GM23338 (cell line): Measurements from ENCODE around the gene BOD1. TPM values are rescaled to one million over a fixed set of nuclear protein-coding genes. Genes with fewer than 3 reads are reported as not detected.

Experiments
- ATAC-seq: fragments of 200-7000 bp; cut with Tn5 transposase; 3 replicates; pipeline ENCODE4 v1.9.1; 2020
- DNase-seq: peaks from one replicate; pipeline ENCODE4 v3.0.0-alpha.2; 2015; ENCODE audit warnings: low spot score
- H2AFZ ChIP-seq: fragments of 200-600 bp; sonication (generic); 2 replicates; pipeline ENCODE4 v1.8.0; 2016; ENCODE audit warnings: antibody characterized with exemption, mild to moderate bottlenecking, moderate library complexity
- H3F3A ChIP-seq: fragments of 200-600 bp; sonication (generic); replicated peaks from 2 replicates; pipeline ENCODE4 v1.8.0; 2017; ENCODE audit warnings: antibody characterized with exemption, mixed run types, low read depth
- H3K27ac ChIP-seq: fragments of 200-600 bp; sonication (generic); 2 replicates; pipeline ENCODE4 v1.6.1; 2016; ENCODE audit warnings: low read depth
- H3K27me3 ChIP-seq: fragments of 200-600 bp; sonication (generic); 2 replicates; pipeline ENCODE4 v1.8.0; 2016; ENCODE audit warnings: mild to moderate bottlenecking, mixed run types, moderate library complexity; ENCODE audit not compliant: insufficient read depth
- H3K36me3 ChIP-seq: fragments of 200-600 bp; sonication (generic); 2 replicates; pipeline ENCODE4 v1.8.0; 2016; ENCODE audit warnings: mild to moderate bottlenecking; ENCODE audit not compliant: insufficient read depth
- H3K4me1 ChIP-seq: fragments of 200-600 bp; sonication (generic); 2 replicates; pipeline ENCODE4 v1.8.0; 2016; ENCODE audit warnings: mild to moderate bottlenecking, moderate library complexity; ENCODE audit not compliant: insufficient read depth
- H3K4me2 ChIP-seq: fragments of 200-600 bp; sonication (generic); 2 replicates; pipeline ENCODE4 v1.7.1; 2017; ENCODE audit warnings: mixed run types
- H3K4me3 ChIP-seq: fragments of 200-600 bp; sonication (generic); 2 replicates; pipeline ENCODE4 v1.6.1; 2016; ENCODE audit warnings: mixed run types
- H3K79me2 ChIP-seq: fragments of 200-600 bp; sonication (generic); replicated peaks from 2 replicates; pipeline ENCODE4 v1.8.0; 2017; ENCODE audit warnings: mild to moderate bottlenecking; ENCODE audit not compliant: insufficient read depth
- H3K9me2 ChIP-seq: fragments of 200-600 bp; sonication (generic); 2 replicates; pipeline ENCODE4 v1.8.0; 2017; ENCODE audit not compliant: insufficient read depth
- H4K20me1 ChIP-seq: fragments of 200-600 bp; sonication (generic); replicated peaks from 2 replicates; pipeline ENCODE4 v1.8.0; 2017; ENCODE audit warnings: mild to moderate bottlenecking; ENCODE audit not compliant: insufficient read depth
- H3K27ac Mint-ChIP-seq: 2 replicates; pipeline ENCODE4 v1.8.0; 2020; ENCODE audit warnings: inconsistent platforms, mild to moderate bottlenecking, moderate library complexity, mixed read lengths
- H3K27me3 Mint-ChIP-seq: 3 replicates; pipeline ENCODE4 v1.8.0; 2022; ENCODE audit warnings: low read depth, mild to moderate bottlenecking, moderate library complexity, mixed read lengths, inconsistent platforms; ENCODE audit not compliant: insufficient read depth, poor library complexity
- H3K36me3 Mint-ChIP-seq: 3 replicates; pipeline ENCODE4 v1.8.0; 2021; ENCODE audit warnings: low read depth, mild to moderate bottlenecking, inconsistent platforms, moderate library complexity, mixed read lengths
- H3K4me1 Mint-ChIP-seq: 3 replicates; pipeline ENCODE4 v1.8.0; 2020; ENCODE audit warnings: mild to moderate bottlenecking, inconsistent platforms, mixed read lengths
- H3K4me3 Mint-ChIP-seq: 3 replicates; pipeline ENCODE4 v1.8.0; 2021; ENCODE audit warnings: moderate library complexity, mild to moderate bottlenecking, inconsistent platforms, mixed read lengths
- H3K9me3 Mint-ChIP-seq: 3 replicates; pipeline ENCODE4 v1.8.0; 2020; ENCODE audit warnings: moderate library complexity, mild to moderate bottlenecking, inconsistent platforms, mixed read lengths
- CREB1 ChIP-seq: fragments of 250-450 bp; sonication (Bioruptor Pico); IDR thresholded peaks from 2 replicates; pipeline ENCODE4 v1.5.0; 2020; ENCODE audit warnings: low read depth, mild to moderate bottlenecking, moderate library complexity
- EZH2 ChIP-seq: fragments of 200-600 bp; sonication (generic); IDR thresholded peaks from one replicate; pipeline ENCODE4 v1.8.0; 2017; ENCODE audit warnings: antibody characterized with exemption, mild to moderate bottlenecking, low read depth; ENCODE audit not compliant: unreplicated experiment
- EZH2phosphoT487 ChIP-seq: fragments of 200-600 bp; sonication (generic); IDR thresholded peaks from one replicate; pipeline ENCODE4 v1.8.1; 2018; ENCODE audit warnings: antibody characterized with exemption; ENCODE audit not compliant: unreplicated experiment
- polyA plus RNA-seq: library from polyadenylated mRNA; unstranded; fragments of >200 nt; fragmentation: Nextera tagmentation; extraction: Ambion mirVana; gene quantifications from 2 replicates; pipeline ENCODE4 v1.2.1, GENCODE V29; 2016
- total RNA-seq: library from RNA; depleted of rRNA; stranded (reverse); fragments of >200 nt; shearing (Covaris generic); gene quantifications from 2 replicates; pipeline ENCODE4 v1.2.3, GENCODE V29; 2014
- TF ChIP-seq, protein P1 (sequence below): IDR thresholded peaks from 2 replicates; pipeline ENCODE4 v1.6.1; 2016; ENCODE audit warnings: antibody characterized with exemption
- TF ChIP-seq, protein P2 (sequence below): fragments of 250-450 bp; sonication (Bioruptor Pico); IDR thresholded peaks from 2 replicates; pipeline ENCODE4 v1.5.0; 2020; ENCODE audit warnings: mild to moderate bottlenecking, moderate library complexity

The BOD1 gene
- total and polyA plus RNA-seq, 2 experiments from 2014 or later = 94.7 to 141 TPM

DNA sequence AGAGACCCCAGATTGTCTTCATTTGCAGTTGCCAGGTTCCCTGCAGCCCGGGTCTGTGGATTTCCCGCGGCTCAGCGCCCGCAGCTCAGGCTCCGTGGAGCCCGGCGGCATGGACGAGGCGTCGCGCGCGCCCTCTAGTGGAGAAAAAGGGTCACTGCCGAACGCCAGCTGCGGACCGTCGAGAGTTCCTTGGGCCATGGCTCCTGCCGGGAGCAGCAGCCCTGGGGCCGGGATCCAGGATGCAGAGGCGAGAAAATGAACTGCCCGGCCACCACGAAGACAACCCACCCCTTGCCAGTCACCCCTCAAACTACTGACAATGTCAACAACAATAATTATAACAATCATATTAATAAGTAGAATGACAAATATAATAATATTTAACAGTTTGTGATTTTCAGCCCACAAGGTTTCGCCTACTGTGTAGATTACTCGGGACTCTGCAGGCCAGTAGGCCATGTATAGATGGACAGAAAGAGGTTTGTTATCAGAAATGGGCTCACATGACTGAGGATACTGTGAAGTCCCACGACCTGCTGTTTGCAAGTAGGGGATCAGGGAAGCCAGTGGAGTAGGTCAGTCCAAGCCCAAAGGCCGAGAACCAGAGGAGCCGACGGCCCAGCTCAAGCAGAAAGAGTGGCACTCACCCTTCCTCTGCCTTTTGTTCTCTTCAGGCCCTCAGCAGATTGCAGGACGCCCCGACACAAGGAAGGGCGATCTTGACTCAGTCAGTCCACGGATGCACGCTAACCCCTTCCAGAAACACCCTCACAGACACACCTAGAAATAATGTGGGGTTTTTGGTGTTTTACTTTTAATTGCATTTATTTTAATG lies 43.1 kb downstream of the BOD1 start (continued):
- TF ChIP-seq, protein P1, sequence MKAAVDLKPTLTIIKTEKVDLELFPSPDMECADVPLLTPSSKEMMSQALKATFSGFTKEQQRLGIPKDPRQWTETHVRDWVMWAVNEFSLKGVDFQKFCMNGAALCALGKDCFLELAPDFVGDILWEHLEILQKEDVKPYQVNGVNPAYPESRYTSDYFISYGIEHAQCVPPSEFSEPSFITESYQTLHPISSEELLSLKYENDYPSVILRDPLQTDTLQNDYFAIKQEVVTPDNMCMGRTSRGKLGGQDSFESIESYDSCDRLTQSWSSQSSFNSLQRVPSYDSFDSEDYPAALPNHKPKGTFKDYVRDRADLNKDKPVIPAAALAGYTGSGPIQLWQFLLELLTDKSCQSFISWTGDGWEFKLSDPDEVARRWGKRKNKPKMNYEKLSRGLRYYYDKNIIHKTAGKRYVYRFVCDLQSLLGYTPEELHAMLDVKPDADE = no peak

DNA sequence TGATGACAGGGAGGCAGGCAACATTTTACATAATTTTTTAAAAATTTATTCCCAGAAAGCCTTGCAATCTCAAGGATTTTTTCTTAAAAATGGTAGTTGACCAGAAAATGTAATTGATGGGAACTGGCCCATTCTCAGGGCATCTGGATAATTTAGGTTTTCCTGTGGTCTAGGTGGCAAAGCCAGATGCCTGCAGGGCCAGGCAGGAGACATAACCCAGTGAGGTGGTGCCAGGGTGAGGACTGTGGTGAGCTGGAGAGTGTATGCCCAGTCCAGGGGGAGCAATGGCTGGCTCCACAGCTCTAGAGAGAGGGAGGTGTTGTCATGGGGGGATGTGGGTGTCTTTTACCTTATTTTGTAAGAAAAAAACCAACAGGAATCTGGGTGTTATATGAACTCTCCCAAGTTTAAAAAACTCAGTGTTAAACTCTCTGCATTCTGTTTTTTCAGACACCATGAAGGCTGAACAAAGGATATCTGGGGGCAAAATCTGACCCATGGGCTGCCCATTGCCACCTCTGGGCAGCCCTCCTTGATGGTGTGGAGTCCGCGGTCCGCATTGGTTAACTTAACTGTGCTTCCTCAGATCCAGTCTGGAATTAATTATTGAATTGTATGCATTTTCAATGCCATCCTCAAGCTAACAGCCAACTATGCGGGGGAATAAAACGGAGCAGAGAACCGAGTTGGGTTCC lies 43.9 kb downstream of the BOD1 start:
- Histone ChIP-seq H3K4me1 (peaks cover 12% of the 10 kb centered on the region; the same call in 1 of the 2 replicates), H3K27ac (no peak overlapping the region), H3K36me3 (no peaks in the 10 kb centered on the region), H3K79me2 (no peaks in the 10 kb centered on the region), H3K9me2 (no peaks in the 10 kb centered on the region), H2AFZ (peak overlapping the region; percentile 93), H3K4me2 (peak overlapping the region; percentile 55; the same call in 1 of the 2 replicates), H3K27me3 (no peaks in the 10 kb centered on the region), H4K20me1 (no peaks in the 10 kb centered on the region), H3F3A (no peaks in the 10 kb centered on the region), H3K4me3 (peak overlapping the region; percentile 26; the same call in 1 of the 2 replicates)
- Mint-ChIP-seq H3K36me3 (peaks cover 3% of the 10 kb centered on the region; the same call in 2 of the 3 replicates), H3K27me3 (peaks cover 17% of the 10 kb centered on the region), H3K4me1 (peaks cover 22% of the 10 kb centered on the region), H3K27ac (no peak overlapping the region), H3K9me3 (peaks cover 10% of the 10 kb centered on the region), H3K4me3 (no peak overlapping the region)
- DNase-seq (no peak), ATAC-seq (peak; percentile 40)
- TF ChIP-seq, protein P1 = no peak
- TF ChIP-seq EZH2phosphoT487 = no peak

DNA sequence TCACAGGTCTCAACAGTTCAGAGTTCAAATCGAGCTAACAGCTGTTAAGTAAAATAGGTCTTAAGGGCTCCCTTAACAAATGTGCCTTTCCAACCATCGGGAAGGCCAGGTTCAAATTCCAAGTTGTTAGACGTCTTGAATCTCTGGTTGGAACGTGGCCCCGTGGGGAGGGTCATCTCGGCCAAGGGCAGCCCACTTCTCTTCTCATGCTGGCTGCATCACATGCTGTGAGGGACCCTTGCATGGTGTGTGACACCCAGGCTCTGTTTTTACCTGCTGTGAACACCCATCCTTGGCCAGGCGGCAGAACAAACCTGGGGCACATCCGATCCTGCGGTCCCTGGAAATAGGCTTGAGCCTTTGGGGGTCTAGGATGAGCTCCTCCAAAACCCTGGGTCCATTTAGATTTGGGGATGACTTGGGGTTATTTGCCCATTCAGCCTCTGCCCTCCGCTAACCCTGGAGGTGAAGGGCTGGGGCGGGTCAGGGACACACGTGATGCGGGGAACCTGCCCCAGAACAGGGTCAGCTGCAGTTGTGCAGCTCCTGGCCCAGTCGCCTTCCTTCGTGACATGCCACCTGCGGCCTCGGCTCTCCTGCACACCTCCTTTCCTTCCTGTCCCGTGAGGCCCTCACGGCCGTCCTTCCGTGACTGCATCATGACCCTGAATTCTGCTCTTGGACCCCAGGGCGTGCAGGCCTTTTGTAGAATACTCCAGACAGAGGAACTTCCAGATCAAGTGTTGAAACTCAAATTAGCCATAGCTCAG lies 45.9 kb downstream of the BOD1 start:
- Histone ChIP-seq H3F3A (no peaks in the 10 kb centered on the region), H3K4me3 (no peak overlapping the region), H2AFZ (no peak overlapping the region), H3K27ac (no peak overlapping the region), H3K9me2 (no peaks in the 10 kb centered on the region), H3K27me3 (no peaks in the 10 kb centered on the region), H3K4me2 (no peak overlapping the region), H3K79me2 (no peaks in the 10 kb centered on the region), H3K36me3 (no peaks in the 10 kb centered on the region), H3K4me1 (peaks cover 12% of the 10 kb centered on the region; the same call in 1 of the 2 replicates), H4K20me1 (no peaks in the 10 kb centered on the region)
- ATAC-seq (no peak), DNase-seq (no peak)
- H3K4me1 Mint-ChIP-seq = peaks cover 22% of the 10 kb centered on the region
- H3K27ac Mint-ChIP-seq = no peak overlapping the region
- peaks cover 10% of the 10 kb centered on the region for H3K9me3 Mint-ChIP-seq
- H3K4me3 Mint-ChIP-seq = no peak overlapping the region
- peaks cover 11% of the 10 kb centered on the region for H3K27me3 Mint-ChIP-seq
- H3K36me3 Mint-ChIP-seq = peaks cover 3% of the 10 kb centered on the region; the same call in 2 of the 3 replicates
- TF ChIP-seq CREB1 (no peak), EZH2 (no peak)
- TF ChIP-seq, protein P1 = no peak
- TF ChIP-seq, protein P2, sequence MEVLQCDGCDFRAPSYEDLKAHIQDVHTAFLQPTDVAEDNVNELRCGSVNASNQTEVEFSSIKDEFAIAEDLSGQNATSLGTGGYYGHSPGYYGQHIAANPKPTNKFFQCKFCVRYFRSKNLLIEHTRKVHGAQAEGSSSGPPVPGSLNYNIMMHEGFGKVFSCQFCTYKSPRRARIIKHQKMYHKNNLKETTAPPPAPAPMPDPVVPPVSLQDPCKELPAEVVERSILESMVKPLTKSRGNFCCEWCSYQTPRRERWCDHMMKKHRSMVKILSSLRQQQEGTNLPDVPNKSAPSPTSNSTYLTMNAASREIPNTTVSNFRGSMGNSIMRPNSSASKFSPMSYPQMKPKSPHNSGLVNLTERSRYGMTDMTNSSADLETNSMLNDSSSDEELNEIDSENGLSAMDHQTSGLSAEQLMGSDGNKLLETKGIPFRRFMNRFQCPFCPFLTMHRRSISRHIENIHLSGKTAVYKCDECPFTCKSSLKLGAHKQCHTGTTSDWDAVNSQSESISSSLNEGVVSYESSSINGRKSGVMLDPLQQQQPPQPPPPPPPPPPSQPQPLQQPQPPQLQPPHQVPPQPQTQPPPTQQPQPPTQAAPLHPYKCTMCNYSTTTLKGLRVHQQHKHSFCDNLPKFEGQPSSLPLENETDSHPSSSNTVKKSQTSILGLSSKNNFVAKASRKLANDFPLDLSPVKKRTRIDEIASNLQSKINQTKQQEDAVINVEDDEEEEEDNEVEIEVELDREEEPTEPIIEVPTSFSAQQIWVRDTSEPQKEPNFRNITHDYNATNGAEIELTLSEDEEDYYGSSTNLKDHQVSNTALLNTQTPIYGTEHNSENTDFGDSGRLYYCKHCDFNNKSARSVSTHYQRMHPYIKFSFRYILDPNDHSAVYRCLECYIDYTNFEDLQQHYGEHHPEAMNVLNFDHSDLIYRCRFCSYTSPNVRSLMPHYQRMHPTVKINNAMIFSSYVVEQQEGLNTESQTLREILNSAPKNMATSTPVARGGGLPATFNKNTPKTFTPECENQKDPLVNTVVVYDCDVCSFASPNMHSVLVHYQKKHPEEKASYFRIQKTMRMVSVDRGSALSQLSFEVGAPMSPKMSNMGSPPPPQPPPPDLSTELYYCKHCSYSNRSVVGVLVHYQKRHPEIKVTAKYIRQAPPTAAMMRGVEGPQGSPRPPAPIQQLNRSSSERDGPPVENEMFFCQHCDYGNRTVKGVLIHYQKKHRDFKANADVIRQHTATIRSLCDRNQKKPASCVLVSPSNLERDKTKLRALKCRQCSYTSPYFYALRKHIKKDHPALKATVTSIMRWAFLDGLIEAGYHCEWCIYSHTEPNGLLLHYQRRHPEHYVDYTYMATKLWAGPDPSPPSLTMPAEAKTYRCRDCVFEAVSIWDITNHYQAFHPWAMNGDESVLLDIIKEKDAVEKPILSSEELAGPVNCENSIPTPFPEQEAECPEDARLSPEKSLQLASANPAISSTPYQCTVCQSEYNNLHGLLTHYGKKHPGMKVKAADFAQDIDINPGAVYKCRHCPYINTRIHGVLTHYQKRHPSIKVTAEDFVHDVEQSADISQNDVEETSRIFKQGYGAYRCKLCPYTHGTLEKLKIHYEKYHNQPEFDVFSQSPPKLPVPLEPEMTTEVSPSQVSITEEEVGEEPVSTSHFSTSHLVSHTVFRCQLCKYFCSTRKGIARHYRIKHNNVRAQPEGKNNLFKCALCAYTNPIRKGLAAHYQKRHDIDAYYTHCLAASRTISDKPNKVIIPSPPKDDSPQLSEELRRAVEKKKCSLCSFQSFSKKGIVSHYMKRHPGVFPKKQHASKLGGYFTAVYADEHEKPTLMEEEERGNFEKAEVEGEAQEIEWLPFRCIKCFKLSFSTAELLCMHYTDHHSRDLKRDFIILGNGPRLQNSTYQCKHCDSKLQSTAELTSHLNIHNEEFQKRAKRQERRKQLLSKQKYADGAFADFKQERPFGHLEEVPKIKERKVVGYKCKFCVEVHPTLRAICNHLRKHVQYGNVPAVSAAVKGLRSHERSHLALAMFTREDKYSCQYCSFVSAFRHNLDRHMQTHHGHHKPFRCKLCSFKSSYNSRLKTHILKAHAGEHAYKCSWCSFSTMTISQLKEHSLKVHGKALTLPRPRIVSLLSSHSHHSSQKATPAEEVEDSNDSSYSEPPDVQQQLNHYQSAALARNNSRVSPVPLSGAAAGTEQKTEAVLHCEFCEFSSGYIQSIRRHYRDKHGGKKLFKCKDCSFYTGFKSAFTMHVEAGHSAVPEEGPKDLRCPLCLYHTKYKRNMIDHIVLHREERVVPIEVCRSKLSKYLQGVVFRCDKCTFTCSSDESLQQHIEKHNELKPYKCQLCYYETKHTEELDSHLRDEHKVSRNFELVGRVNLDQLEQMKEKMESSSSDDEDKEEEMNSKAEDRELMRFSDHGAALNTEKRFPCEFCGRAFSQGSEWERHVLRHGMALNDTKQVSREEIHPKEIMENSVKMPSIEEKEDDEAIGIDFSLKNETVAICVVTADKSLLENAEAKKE (CRISPR knock-in tag) = no peak
